Kidney (tissue), 14 donors: ENCODE data around the gene PRKCE. TPM values are rescaled to one million over a fixed set of nuclear protein-coding genes. Genes with fewer than 3 reads are reported as not detected.

Experiments
- DNase-seq, 5 donors: peaks; one replicate each; pipeline ENCODE4 v3.0.0-alpha.2; 2013 to 2020
- FAIRE-seq: peaks from 2 replicates; lab custom pipeline; 2012; peaks lifted over from hg19 to GRCh38; lab: Jason Lieb, UNC
- H3K27ac ChIP-seq, 2 donors: one replicate each; pipeline ENCODE4 v1.7.0; 2013; ENCODE audit warnings: low read depth in 2 of 2, low read length in 2 of 2, inconsistent platforms in 1 of 2
- H3K27me3 ChIP-seq: one replicate; pipeline ENCODE4 v1.7.1; 2013; ENCODE audit warnings: low read length, inconsistent platforms; ENCODE audit not compliant: control insufficient read depth, insufficient read depth
- H3K36me3 ChIP-seq, 3 donors: one replicate each; pipeline versions ENCODE4 v1.7.0 to v1.7.1; 2013; ENCODE audit warnings: low read length in 3 of 3, control low read depth in 1 of 3, inconsistent platforms in 1 of 3; ENCODE audit not compliant: insufficient read depth in 3 of 3, control insufficient read depth in 2 of 3
- H3K4me1 ChIP-seq, 3 donors: one replicate each; pipeline versions ENCODE4 v1.7.0 to v1.7.1; 2013; ENCODE audit warnings: low read length in 3 of 3, inconsistent platforms in 1 of 3, low read depth in 1 of 3; ENCODE audit not compliant: control insufficient read depth in 2 of 3, insufficient read depth in 2 of 3
- H3K4me3 ChIP-seq, 3 donors: one replicate each; pipeline versions ENCODE4 v1.7.0 to v1.8.1; 2013; ENCODE audit warnings: low read length in 3 of 3, control low read depth in 1 of 3, inconsistent platforms in 1 of 3
- H3K9ac ChIP-seq, 3 donors: one replicate each; pipeline versions ENCODE4 v1.7.0 to v1.7.1; 2013; ENCODE audit warnings: low read length in 3 of 3, control low read depth in 1 of 3, inconsistent platforms in 1 of 3
- H3K9me3 ChIP-seq, 3 donors: one replicate each; pipeline versions ENCODE4 v1.7.0 to v1.7.1; 2013; ENCODE audit warnings: low read length in 3 of 3, control low read depth in 1 of 3, inconsistent platforms in 1 of 3; ENCODE audit not compliant: control insufficient read depth in 2 of 3, insufficient read depth in 1 of 3
- CTCF ChIP-seq: IDR thresholded peaks from 3 replicates; pipeline ENCODE4 v1.5.1; 2012; ENCODE audit warnings: mild to moderate bottlenecking, moderate library complexity, borderline replicate concordance; ENCODE audit not compliant: insufficient read depth; ENCODE audit errors: extremely low read depth
- intact Hi-C: fragments of 100-400 bp; cut with DNase I; formaldehyde crosslinking; loops from one replicate; pipeline ENCODE4 v1.11.1; 2022
- polyA plus RNA-seq: library from polyadenylated mRNA; stranded (reverse); fragments of 350-450 nt; fragmentation: Illumina TruSeq; extraction: RNeasy Lipid Tissue Mini Kit (QIAGEN cat#74804); gene quantifications from one replicate; pipeline ENCODE4 v1.2.3, GENCODE V29; 2014; ENCODE audit warnings: low read depth, low replicate concordance; ENCODE audit not compliant: insufficient read depth
- total RNA-seq: library from RNA; stranded (reverse); fragmentation: NEBNext Ultra II Directional; extraction: Animal tissue kit (Norgen Biotek cat#: 25700); gene quantifications from one replicate; pipeline ENCODE4 v1.2.1, GENCODE V29; 2021
- donor health status: control.
- donor health status: control.
- donor health status: control.
- donor health status: control.
- donor health status: control.
- donor health status: DM: yes; HTN: yes; CAD: no.
- donor health status: Normal renal cell carcinoma (clear cell type).

The PRKCE gene
- total and polyA plus RNA-seq, 2 donors from 2014 or later: 11.1 to 27.3 TPM

GRCh38 chr2:45881970-45882581 lies 230.6 kb downstream of the PRKCE start:
- DNase-seq: no peak
- TF ChIP-seq CTCF: no peak
- H3K4me1 ChIP-seq: peaks cover 0 to 13% (median 12%) of the 10 kb centered on the region in 3 donors
- no peaks in the 10 kb centered on the region for H3K9me3 ChIP-seq
- no peaks in the 10 kb centered on the region for H3K36me3 ChIP-seq
- H3K27ac ChIP-seq: no peak overlapping the region
- H3K27me3 ChIP-seq: no peaks in the 10 kb centered on the region
- no peak for FAIRE-seq
- intact Hi-C loops: no loop called here
- no peak overlapping the region for H3K9ac ChIP-seq
- no peak overlapping the region for H3K4me3 ChIP-seq

- Histone ChIP-seq H3K27me3 (no peaks in the 10 kb centered on the region), H3K27ac (no peak overlapping the region), H3K36me3 (no peaks in the 10 kb centered on the region), H3K4me1 (peaks cover 0 to 13% (median 12%) of the 10 kb centered on the region in 3 donors), H3K4me3 (no peak overlapping the region), H3K9me3 (no peaks in the 10 kb centered on the region), H3K9ac (no peak overlapping the region)
- intact Hi-C loops: no loop called here
- FAIRE-seq: no peak
- no peak for TF ChIP-seq CTCF
- no peak for DNase-seq
Measured at GRCh38 chr2:45882707-45883602, 231.5 kb downstream of the PRKCE start.

- Histone ChIP-seq H3K27ac (no peak overlapping the region), H3K4me1 (peaks cover 0 to 13% (median 12%) of the 10 kb centered on the region in 3 donors), H3K9me3 (no peaks in the 10 kb centered on the region), H3K9ac (no peak overlapping the region), H3K27me3 (no peaks in the 10 kb centered on the region), H3K36me3 (no peaks in the 10 kb centered on the region), H3K4me3 (no peak overlapping the region)
- FAIRE-seq: no peak
- TF ChIP-seq CTCF: no peak
- DNase-seq: no peak
- intact Hi-C loops: no loop called here
Measured at GRCh38 chr2:45883603-45884000, 232.1 kb downstream of the PRKCE start.
